ENCODE data around the gene IPO11.

DNA sequence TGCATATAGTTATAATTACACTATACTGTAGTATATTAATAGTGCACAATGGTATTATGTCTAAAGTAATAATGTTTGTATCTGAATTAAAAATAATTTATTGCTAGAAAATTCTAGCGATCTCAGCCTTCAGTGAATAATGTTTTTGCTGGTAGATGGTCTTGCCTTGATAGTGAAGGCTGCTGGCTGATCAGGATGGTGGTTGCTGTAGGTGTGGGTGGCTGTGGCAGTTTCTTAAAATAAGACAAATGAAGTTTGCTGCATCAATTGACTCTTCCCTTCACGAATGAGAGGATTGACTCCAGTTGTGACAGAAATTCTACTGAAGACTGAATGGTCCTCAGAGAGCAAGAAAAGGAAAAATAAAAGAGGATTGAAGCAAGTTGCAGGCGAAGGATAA is 146.4 kb downstream of the IPO11 start:
- TF ChIP-seq, protein P1, sequence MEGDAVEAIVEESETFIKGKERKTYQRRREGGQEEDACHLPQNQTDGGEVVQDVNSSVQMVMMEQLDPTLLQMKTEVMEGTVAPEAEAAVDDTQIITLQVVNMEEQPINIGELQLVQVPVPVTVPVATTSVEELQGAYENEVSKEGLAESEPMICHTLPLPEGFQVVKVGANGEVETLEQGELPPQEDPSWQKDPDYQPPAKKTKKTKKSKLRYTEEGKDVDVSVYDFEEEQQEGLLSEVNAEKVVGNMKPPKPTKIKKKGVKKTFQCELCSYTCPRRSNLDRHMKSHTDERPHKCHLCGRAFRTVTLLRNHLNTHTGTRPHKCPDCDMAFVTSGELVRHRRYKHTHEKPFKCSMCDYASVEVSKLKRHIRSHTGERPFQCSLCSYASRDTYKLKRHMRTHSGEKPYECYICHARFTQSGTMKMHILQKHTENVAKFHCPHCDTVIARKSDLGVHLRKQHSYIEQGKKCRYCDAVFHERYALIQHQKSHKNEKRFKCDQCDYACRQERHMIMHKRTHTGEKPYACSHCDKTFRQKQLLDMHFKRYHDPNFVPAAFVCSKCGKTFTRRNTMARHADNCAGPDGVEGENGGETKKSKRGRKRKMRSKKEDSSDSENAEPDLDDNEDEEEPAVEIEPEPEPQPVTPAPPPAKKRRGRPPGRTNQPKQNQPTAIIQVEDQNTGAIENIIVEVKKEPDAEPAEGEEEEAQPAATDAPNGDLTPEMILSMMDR (conservative IDR thresholded peaks at IDR 0.05; ENCODE audit: low read length), result no peak
- no peak for TF ChIP-seq EZH2phosphoT487 (IDR thresholded peaks at IDR 0.05; ENCODE audit: borderline replicate concordance)

Data from Loucy (cell line).